ENCODE measurements around the gene RARS1.

Gene RARS1

GRCh38 chr5:168443950-168444700, 42.1 kb upstream of the RARS1 start:
- Histone ChIP-seq H3K9me2 (replicated peaks; ENCODE audit: low read depth, low read length) (no peaks in the 10 kb centered on the region), H4K20me1 (ENCODE audit: insufficient read depth, low read length, poor library complexity, severe bottlenecking) (no peaks in the 10 kb centered on the region), H3K9me3 (ENCODE audit: insufficient read depth, low read depth, low read length) (no peaks in the 10 kb centered on the region), H3K79me2 (ENCODE audit: insufficient read depth, low read length) (no peaks in the 10 kb centered on the region), H3K4me3 (ENCODE audit: low read length, poor library complexity, severe bottlenecking) (no peak overlapping the region), H3K4me2 (ENCODE audit: low read depth, low read length, poor library complexity, severe bottlenecking) (no peak overlapping the region), H3K36me3 (ENCODE audit: insufficient read depth, low read length) (no peaks in the 10 kb centered on the region), H3K27me3 (ENCODE audit: insufficient read depth, low read length, poor library complexity, severe bottlenecking) (no peaks in the 10 kb centered on the region), H3K9ac (ENCODE audit: low read depth, low read length, poor library complexity, severe bottlenecking) (no peak overlapping the region), H3F3A (ENCODE audit: low read depth) (no peaks in the 10 kb centered on the region), H3K4me1 (ENCODE audit: insufficient read depth, low read length, poor library complexity, severe bottlenecking) (no peaks in the 10 kb centered on the region), H2AFZ (ENCODE audit: low read length) (no peak overlapping the region)
- TF ChIP-seq, protein P1, sequence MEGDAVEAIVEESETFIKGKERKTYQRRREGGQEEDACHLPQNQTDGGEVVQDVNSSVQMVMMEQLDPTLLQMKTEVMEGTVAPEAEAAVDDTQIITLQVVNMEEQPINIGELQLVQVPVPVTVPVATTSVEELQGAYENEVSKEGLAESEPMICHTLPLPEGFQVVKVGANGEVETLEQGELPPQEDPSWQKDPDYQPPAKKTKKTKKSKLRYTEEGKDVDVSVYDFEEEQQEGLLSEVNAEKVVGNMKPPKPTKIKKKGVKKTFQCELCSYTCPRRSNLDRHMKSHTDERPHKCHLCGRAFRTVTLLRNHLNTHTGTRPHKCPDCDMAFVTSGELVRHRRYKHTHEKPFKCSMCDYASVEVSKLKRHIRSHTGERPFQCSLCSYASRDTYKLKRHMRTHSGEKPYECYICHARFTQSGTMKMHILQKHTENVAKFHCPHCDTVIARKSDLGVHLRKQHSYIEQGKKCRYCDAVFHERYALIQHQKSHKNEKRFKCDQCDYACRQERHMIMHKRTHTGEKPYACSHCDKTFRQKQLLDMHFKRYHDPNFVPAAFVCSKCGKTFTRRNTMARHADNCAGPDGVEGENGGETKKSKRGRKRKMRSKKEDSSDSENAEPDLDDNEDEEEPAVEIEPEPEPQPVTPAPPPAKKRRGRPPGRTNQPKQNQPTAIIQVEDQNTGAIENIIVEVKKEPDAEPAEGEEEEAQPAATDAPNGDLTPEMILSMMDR (conservative IDR thresholded peaks at IDR 0.05; ENCODE audit: low read length) = no peak
- TF ChIP-seq EZH2phosphoT487 (IDR thresholded peaks at IDR 0.05; ENCODE audit: borderline replicate concordance) = no peak

GRCh38 chr5:168446983-168447619, 39.2 kb upstream of the RARS1 start:
- TF ChIP-seq EZH2phosphoT487 (IDR thresholded peaks at IDR 0.05; ENCODE audit: borderline replicate concordance) = no peak
- Histone ChIP-seq H4K20me1 (ENCODE audit: insufficient read depth, low read length, poor library complexity, severe bottlenecking) (no peaks in the 10 kb centered on the region), H3K79me2 (ENCODE audit: insufficient read depth, low read length) (no peaks in the 10 kb centered on the region), H3K4me1 (ENCODE audit: insufficient read depth, low read length, poor library complexity, severe bottlenecking) (no peaks in the 10 kb centered on the region), H3K4me3 (ENCODE audit: low read length, poor library complexity, severe bottlenecking) (no peak overlapping the region), H3K9ac (ENCODE audit: low read depth, low read length, poor library complexity, severe bottlenecking) (no peak overlapping the region), H3K36me3 (ENCODE audit: insufficient read depth, low read length) (no peaks in the 10 kb centered on the region), H3F3A (ENCODE audit: low read depth) (no peaks in the 10 kb centered on the region), H3K9me2 (replicated peaks; ENCODE audit: low read depth, low read length) (no peaks in the 10 kb centered on the region), H2AFZ (ENCODE audit: low read length) (no peak overlapping the region), H3K4me2 (ENCODE audit: low read depth, low read length, poor library complexity, severe bottlenecking) (no peak overlapping the region), H3K27me3 (ENCODE audit: insufficient read depth, low read length, poor library complexity, severe bottlenecking) (no peaks in the 10 kb centered on the region), H3K9me3 (ENCODE audit: insufficient read depth, low read depth, low read length) (no peaks in the 10 kb centered on the region)

DNA sequence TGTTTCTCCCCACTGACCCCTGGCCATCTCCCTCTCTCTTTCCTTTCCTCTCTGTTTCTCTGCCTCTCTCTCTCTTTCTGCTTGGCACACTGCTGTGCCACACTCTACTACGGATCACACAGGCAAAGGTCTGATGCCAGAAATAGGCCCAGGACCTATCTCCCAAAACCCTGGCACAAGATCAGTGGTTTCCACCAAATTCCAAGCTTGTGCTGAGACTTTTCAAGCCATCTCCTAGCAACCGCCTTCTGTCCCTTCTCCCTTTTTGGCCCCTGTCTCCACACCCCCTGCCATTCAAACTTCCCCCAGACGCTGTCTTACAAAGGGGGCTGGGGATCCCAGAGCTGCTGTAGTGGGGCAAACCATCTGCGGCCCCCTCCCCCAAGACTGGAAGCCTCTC, 38.5 kb upstream of the RARS1 start:
- Histone ChIP-seq H3K36me3 (ENCODE audit: insufficient read depth, low read length) (no peaks in the 10 kb centered on the region), H3K27me3 (ENCODE audit: insufficient read depth, low read length, poor library complexity, severe bottlenecking) (no peaks in the 10 kb centered on the region), H3K9me3 (ENCODE audit: insufficient read depth, low read depth, low read length) (no peaks in the 10 kb centered on the region), H3K4me3 (ENCODE audit: low read length, poor library complexity, severe bottlenecking) (no peak overlapping the region), H3F3A (ENCODE audit: low read depth) (no peaks in the 10 kb centered on the region), H2AFZ (ENCODE audit: low read length) (no peak overlapping the region), H3K4me2 (ENCODE audit: low read depth, low read length, poor library complexity, severe bottlenecking) (no peak overlapping the region), H3K9me2 (replicated peaks; ENCODE audit: low read depth, low read length) (no peaks in the 10 kb centered on the region), H3K9ac (ENCODE audit: low read depth, low read length, poor library complexity, severe bottlenecking) (no peak overlapping the region), H3K4me1 (ENCODE audit: insufficient read depth, low read length, poor library complexity, severe bottlenecking) (no peaks in the 10 kb centered on the region), H3K79me2 (ENCODE audit: insufficient read depth, low read length) (no peaks in the 10 kb centered on the region), H4K20me1 (ENCODE audit: insufficient read depth, low read length, poor library complexity, severe bottlenecking) (no peaks in the 10 kb centered on the region)
- no peak for TF ChIP-seq EZH2phosphoT487 (IDR thresholded peaks at IDR 0.05; ENCODE audit: borderline replicate concordance)
- TF ChIP-seq, protein P1 (conservative IDR thresholded peaks at IDR 0.05; ENCODE audit: low read length) = no peak

Data from Loucy (cell line).